Measurements from ENCODE around the gene NADK. TPM values are rescaled to one million over a fixed set of nuclear protein-coding genes. Genes with fewer than 3 reads are reported as not detected.

Gene NADK
- total and polyA plus RNA-seq, 2 of the 13 experiments (the other 11 are each of a cell fraction or from before 2014, with no cell fraction given) = 56.6 to 60.1 TPM

GRCh38 chr1:1724035-1724864, 54.0 kb downstream of the NADK start, which contains the start of gene CDK11A (continued):
- TF ChIP-seq POGK (CRISPR knock-in tag; conservative IDR thresholded peaks at IDR 0.05) (0 out of 2 replicates have a peak, but pooled peaks have one; percentile 44), GABPB1 (CRISPR knock-in tag; IDR thresholded peaks at IDR 0.05) (peak; percentile 92), ARHGAP35 (CRISPR knock-in tag; IDR thresholded peaks at IDR 0.05; ENCODE audit: borderline replicate concordance) (0 out of 2 replicates have a peak, but pooled peaks have one; percentile 40), ZNF44 (CRISPR knock-in tag; IDR thresholded peaks at IDR 0.05) (0 out of 2 replicates have a peak, but pooled peaks have one; percentile 56), PPARG (CRISPR knock-in tag; conservative IDR thresholded peaks at IDR 0.05) (peak; percentile 99), MEIS2 (CRISPR knock-in tag; IDR thresholded peaks at IDR 0.05) (0 out of 2 replicates have a peak, but pooled peaks have one; percentile 32), ELF4 (CRISPR knock-in tag; IDR thresholded peaks at IDR 0.05; ENCODE audit: borderline replicate concordance) (peak; percentile 86), NR2F1 (CRISPR knock-in tag; IDR thresholded peaks at IDR 0.05) (peak; percentile 45 to 82; a peak in 2 of 4 replicates), GFI1 (CRISPR knock-in tag; IDR thresholded peaks at IDR 0.05; ENCODE audit: borderline replicate concordance) (peak; percentile 32; the same call in 1 of the 2 replicates), HNF1B (CRISPR knock-in tag; IDR thresholded peaks at IDR 0.05) (peak; percentile 59; the same call in 1 of the 2 replicates), GATAD2A (CRISPR knock-in tag; IDR thresholded peaks at IDR 0.05) (peak; percentile 23; the same call in 1 of the 2 replicates), ZMYM4 (CRISPR knock-in tag; IDR thresholded peaks at IDR 0.05) (peak; percentile 68), ZSCAN31 (CRISPR knock-in tag; IDR thresholded peaks at IDR 0.05; ENCODE audit: low read depth) (peak; percentile 58; the same call in 1 of the 2 replicates), ZFY (CRISPR knock-in tag; IDR thresholded peaks at IDR 0.05) (peak; percentile 70), SOX5 (CRISPR knock-in tag; IDR thresholded peaks at IDR 0.05; ENCODE audit: borderline replicate concordance) (peak; percentile 16; the same call in 1 of the 2 replicates), POLR2G (IDR thresholded peaks at IDR 0.05; ENCODE audit: low read depth, low read length) (peak; percentile 76)
- TF ChIP-seq, protein P1, sequence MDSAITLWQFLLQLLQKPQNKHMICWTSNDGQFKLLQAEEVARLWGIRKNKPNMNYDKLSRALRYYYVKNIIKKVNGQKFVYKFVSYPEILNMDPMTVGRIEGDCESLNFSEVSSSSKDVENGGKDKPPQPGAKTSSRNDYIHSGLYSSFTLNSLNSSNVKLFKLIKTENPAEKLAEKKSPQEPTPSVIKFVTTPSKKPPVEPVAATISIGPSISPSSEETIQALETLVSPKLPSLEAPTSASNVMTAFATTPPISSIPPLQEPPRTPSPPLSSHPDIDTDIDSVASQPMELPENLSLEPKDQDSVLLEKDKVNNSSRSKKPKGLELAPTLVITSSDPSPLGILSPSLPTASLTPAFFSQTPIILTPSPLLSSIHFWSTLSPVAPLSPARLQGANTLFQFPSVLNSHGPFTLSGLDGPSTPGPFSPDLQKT (CRISPR knock-in tag; IDR thresholded peaks at IDR 0.05; ENCODE audit: borderline replicate concordance) = peak; percentile 68; the same call in 1 of the 2 replicates
- TF ChIP-seq, protein P2, sequence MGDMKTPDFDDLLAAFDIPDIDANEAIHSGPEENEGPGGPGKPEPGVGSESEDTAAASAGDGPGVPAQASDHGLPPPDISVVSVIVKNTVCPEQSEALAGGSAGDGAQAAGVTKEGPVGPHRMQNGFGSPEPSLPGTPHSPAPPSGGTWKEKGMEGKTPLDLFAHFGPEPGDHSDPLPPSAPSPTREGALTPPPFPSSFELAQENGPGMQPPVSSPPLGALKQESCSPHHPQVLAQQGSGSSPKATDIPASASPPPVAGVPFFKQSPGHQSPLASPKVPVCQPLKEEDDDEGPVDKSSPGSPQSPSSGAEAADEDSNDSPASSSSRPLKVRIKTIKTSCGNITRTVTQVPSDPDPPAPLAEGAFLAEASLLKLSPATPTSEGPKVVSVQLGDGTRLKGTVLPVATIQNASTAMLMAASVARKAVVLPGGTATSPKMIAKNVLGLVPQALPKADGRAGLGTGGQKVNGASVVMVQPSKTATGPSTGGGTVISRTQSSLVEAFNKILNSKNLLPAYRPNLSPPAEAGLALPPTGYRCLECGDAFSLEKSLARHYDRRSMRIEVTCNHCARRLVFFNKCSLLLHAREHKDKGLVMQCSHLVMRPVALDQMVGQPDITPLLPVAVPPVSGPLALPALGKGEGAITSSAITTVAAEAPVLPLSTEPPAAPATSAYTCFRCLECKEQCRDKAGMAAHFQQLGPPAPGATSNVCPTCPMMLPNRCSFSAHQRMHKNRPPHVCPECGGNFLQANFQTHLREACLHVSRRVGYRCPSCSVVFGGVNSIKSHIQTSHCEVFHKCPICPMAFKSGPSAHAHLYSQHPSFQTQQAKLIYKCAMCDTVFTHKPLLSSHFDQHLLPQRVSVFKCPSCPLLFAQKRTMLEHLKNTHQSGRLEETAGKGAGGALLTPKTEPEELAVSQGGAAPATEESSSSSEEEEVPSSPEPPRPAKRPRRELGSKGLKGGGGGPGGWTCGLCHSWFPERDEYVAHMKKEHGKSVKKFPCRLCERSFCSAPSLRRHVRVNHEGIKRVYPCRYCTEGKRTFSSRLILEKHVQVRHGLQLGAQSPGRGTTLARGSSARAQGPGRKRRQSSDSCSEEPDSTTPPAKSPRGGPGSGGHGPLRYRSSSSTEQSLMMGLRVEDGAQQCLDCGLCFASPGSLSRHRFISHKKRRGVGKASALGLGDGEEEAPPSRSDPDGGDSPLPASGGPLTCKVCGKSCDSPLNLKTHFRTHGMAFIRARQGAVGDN (CRISPR knock-in tag; IDR thresholded peaks at IDR 0.05) = peak; percentile 77

Data from HepG2 (cell line).